Activated T-helper 1 cell treated with anti-CD3 and anti-CD28 coated beads, Interleukin-2, amount 50 U/mL, for 16 hours (primary cell): Measurements from ENCODE around the gene NCCRP1.
"Not testable (repeated sequence)": the region's sequence is repeated elsewhere in the genome, so short reads cannot be mapped to it uniquely, and the experiment has no call there.

Experiments
- DNase-seq, 2 donors: peaks; one replicate each; pipeline ENCODE4 v3.0.0-alpha.2; 2020; ENCODE audit warnings: low read depth in 1 of 2, low spot score in 1 of 2

The NCCRP1 gene

GRCh38 chr19:39207293-39207836 is 10.6 kb downstream of the NCCRP1 start:
- DNase-seq = no peak

GRCh38 chr19:39208175-39208795 is 11.5 kb downstream of the NCCRP1 start:
- DNase-seq = no peak

- DNase-seq = no peak
These were observed 12.4 kb downstream of the NCCRP1 start for GRCh38 chr19:39209196-39209595.

- DNase-seq = no peak
These were observed 15.1 kb downstream of the NCCRP1 start for GRCh38 chr19:39211731-39212374.

- peak; percentile 20 to 36 for DNase-seq
These were observed 15.6 kb downstream of the NCCRP1 start for GRCh38 chr19:39212375-39212742.

GRCh38 chr19:39215323-39215722 is 18.6 kb downstream of the NCCRP1 start:
- DNase-seq = not testable (repeated sequence)

GRCh38 chr19:39217094-39217493 is 20.3 kb downstream of the NCCRP1 start:
- no peak for DNase-seq

- DNase-seq = no peak
These were observed 21.7 kb downstream of the NCCRP1 start for GRCh38 chr19:39218230-39219007.

GRCh38 chr19:39219108-39219507 is 22.3 kb downstream of the NCCRP1 start:
- not testable (repeated sequence) for DNase-seq

- DNase-seq = no peak
These were observed 27.0 kb downstream of the NCCRP1 start for GRCh38 chr19:39223703-39224279.

- DNase-seq = no peak
These were observed 28.1 kb downstream of the NCCRP1 start for GRCh38 chr19:39224910-39225309.

- DNase-seq = no peak
These were observed 33.5 kb downstream of the NCCRP1 start for GRCh38 chr19:39230096-39230764.

GRCh38 chr19:39232708-39233107 is 35.9 kb downstream of the NCCRP1 start:
- DNase-seq = no peak

GRCh38 chr19:39236527-39236926 is 39.8 kb downstream of the NCCRP1 start:
- no peak for DNase-seq

GRCh38 chr19:39237200-39238184 is 40.7 kb downstream of the NCCRP1 start:
- DNase-seq = peak in 1 of 2 donors; percentile 22

GRCh38 chr19:39238209-39238608 is 41.4 kb downstream of the NCCRP1 start:
- no peak for DNase-seq

- no peak for DNase-seq
These were observed 42.2 kb downstream of the NCCRP1 start for GRCh38 chr19:39238944-39239343.

GRCh38 chr19:39240421-39240820 is 43.7 kb downstream of the NCCRP1 start:
- no peak for DNase-seq

GRCh38 chr19:39243741-39244140 is 47.0 kb downstream of the NCCRP1 start:
- not testable (repeated sequence) for DNase-seq
